Cerebellar cortex (tissue), 1 donor: ENCODE data around the gene DYNLRB1.

ENCODE experiments used
- DNase-seq: peaks from one replicate; pipeline ENCODE4 v3.0.0-alpha.2; 2015; ENCODE audit warnings: low spot score

The DYNLRB1 gene

GRCh38 chr20:34534391-34535165 is 18.4 kb downstream of the DYNLRB1 start:
- DNase-seq, result no peak

GRCh38 chr20:34535301-34535840 is 19.1 kb downstream of the DYNLRB1 start:
- DNase-seq, result no peak

- no peak for DNase-seq
These were observed 19.6 kb downstream of the DYNLRB1 start for GRCh38 chr20:34535857-34536256.

GRCh38 chr20:34536798-34537394 is 20.7 kb downstream of the DYNLRB1 start:
- DNase-seq, result peak; percentile 52

- no peak for DNase-seq
These were observed 21.4 kb downstream of the DYNLRB1 start for GRCh38 chr20:34537651-34538050.

- DNase-seq, result peak; percentile 31
These were observed 22.5 kb downstream of the DYNLRB1 start for GRCh38 chr20:34538671-34539123.

- DNase-seq, result no peak
These were observed 23.5 kb downstream of the DYNLRB1 start for GRCh38 chr20:34539756-34540155.

GRCh38 chr20:34540596-34541263 is 24.5 kb downstream of the DYNLRB1 start:
- DNase-seq, result no peak

GRCh38 chr20:34541264-34541901 is 25.2 kb downstream of the DYNLRB1 start:
- no peak for DNase-seq

GRCh38 chr20:34541917-34542316 is 25.7 kb downstream of the DYNLRB1 start:
- no peak for DNase-seq

- DNase-seq, result no peak
These were observed 26.2 kb downstream of the DYNLRB1 start for GRCh38 chr20:34542439-34542838.

GRCh38 chr20:34543463-34544056 is 27.3 kb downstream of the DYNLRB1 start:
- DNase-seq, result peak; percentile 26

- DNase-seq, result peak; percentile 66
These were observed 28.0 kb downstream of the DYNLRB1 start for GRCh38 chr20:34544109-34544796.

GRCh38 chr20:34546751-34547181 is 30.5 kb downstream of the DYNLRB1 start:
- peak; percentile 84 for DNase-seq

GRCh38 chr20:34547844-34548613 is 31.8 kb downstream of the DYNLRB1 start:
- no peak for DNase-seq

GRCh38 chr20:34549291-34549928 is 33.2 kb downstream of the DYNLRB1 start:
- DNase-seq, result no peak

- no peak for DNase-seq
These were observed 33.7 kb downstream of the DYNLRB1 start for GRCh38 chr20:34549929-34550305.

- no peak for DNase-seq
These were observed 36.3 kb downstream of the DYNLRB1 start for GRCh38 chr20:34552569-34552968.

- DNase-seq, result no peak
These were observed 37.2 kb downstream of the DYNLRB1 start for GRCh38 chr20:34553366-34553867.

GRCh38 chr20:34557936-34558319 is 41.7 kb downstream of the DYNLRB1 start:
- peak; percentile 63 for DNase-seq
